ENCODE data around the gene ACAD9. TPM values are rescaled to one million over a fixed set of nuclear protein-coding genes. Genes with fewer than 3 reads are reported as not detected.

ACAD9 gene
- total and polyA plus RNA-seq, 2 of the 13 experiments (the other 11 are each of a cell fraction or from before 2014, with no cell fraction given), result 15.3 to 38.2 TPM

DNA sequence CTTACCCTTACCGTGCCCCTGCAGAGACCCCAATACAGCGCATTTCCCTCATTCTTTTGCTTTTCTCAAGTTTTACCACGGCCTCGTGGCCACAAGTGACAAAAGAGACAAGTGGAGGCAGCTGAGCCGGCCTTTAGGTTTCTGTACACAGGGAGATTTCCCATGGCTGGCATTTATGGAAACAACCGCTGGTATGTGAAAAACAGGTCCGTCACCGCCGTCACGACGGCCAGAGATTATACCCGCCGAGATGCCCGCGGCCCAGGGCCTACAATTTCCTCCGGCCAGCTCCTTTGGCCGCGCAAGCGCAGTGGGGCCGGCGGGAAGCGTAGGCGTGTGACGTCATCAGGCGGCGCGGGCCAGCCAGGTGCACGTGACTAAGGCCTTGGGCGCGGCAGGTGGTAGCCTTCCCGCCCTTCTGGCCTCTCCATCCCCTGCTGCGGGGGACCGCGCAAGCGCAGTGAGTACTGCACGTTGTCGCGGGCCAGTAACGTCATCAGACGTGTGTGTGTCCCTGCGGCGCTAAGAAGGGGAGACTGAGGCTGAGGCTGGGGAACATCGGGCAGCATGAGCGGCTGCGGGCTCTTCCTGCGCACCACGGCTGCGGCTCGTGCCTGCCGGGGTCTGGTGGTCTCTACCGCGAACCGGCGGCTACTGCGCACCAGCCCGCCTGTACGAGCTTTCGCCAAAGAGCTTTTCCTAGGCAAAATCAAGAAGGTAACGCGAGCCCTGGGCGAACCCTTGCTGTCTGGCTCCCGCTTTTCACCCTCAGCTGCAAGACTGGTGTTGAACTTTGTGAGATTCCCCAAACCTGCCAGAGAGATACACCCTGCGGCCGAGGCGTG lies at the start of gene ACAD9 (continued):
- TF ChIP-seq, protein P1, sequence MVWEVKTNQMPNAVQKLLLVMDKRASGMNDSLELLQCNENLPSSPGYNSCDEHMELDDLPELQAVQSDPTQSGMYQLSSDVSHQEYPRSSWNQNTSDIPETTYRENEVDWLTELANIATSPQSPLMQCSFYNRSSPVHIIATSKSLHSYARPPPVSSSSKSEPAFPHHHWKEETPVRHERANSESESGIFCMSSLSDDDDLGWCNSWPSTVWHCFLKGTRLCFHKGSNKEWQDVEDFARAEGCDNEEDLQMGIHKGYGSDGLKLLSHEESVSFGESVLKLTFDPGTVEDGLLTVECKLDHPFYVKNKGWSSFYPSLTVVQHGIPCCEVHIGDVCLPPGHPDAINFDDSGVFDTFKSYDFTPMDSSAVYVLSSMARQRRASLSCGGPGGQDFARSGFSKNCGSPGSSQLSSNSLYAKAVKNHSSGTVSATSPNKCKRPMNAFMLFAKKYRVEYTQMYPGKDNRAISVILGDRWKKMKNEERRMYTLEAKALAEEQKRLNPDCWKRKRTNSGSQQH (CRISPR knock-in tag; IDR thresholded peaks at IDR 0.05; ENCODE audit: low read depth), result peak; percentile 89
- TF ChIP-seq NONO (IDR thresholded peaks at IDR 0.05) (no peak), NONO (CRISPR knock-in tag; conservative IDR thresholded peaks at IDR 0.05) (peak; percentile 94), GABPB1 (CRISPR knock-in tag; IDR thresholded peaks at IDR 0.05) (peak; percentile 91), ZNF773 (CRISPR knock-in tag; IDR thresholded peaks at IDR 0.05; ENCODE audit: borderline replicate concordance) (no peak), CEBPB (IDR thresholded peaks at IDR 0.05; ENCODE audit: borderline replicate concordance, low read depth, low read length) (no peak), ASH2L (IDR thresholded peaks at IDR 0.05; ENCODE audit: insufficient read length, low read depth, low read length) (peak; percentile 80), SMAD9 (CRISPR knock-in tag; IDR thresholded peaks at IDR 0.05) (no peak; the same call in 1 of the 2 replicates), ZNF747 (CRISPR knock-in tag; IDR thresholded peaks at IDR 0.05; ENCODE audit: borderline replicate concordance) (peak; percentile 97), SIX4 (CRISPR knock-in tag; IDR thresholded peaks at IDR 0.05) (peak; percentile 47; the same call in 1 of the 2 replicates), ZSCAN30 (CRISPR knock-in tag; IDR thresholded peaks at IDR 0.05) (no peak), SOX13 (IDR thresholded peaks at IDR 0.05) (no peak), SOX13 (CRISPR knock-in tag; conservative IDR thresholded peaks at IDR 0.05 in 1 of 2, IDR thresholded peaks at IDR 0.05 in 1 of 2) (peak in 1 of 2 experiments; percentile 61; a peak in 1 of 4 replicates), MEIS1 (CRISPR knock-in tag; IDR thresholded peaks at IDR 0.05; ENCODE audit: borderline replicate concordance) (peak; percentile 0; the same call in 1 of the 2 replicates), ZFY (CRISPR knock-in tag; IDR thresholded peaks at IDR 0.05) (peak; percentile 98), ZNF543 (CRISPR knock-in tag; IDR thresholded peaks at IDR 0.05) (peak; percentile 77; the same call in 1 of the 2 replicates), CENPT (CRISPR knock-in tag; IDR thresholded peaks at IDR 0.05; ENCODE audit: low read depth) (peak; percentile 97; the same call in 1 of the 2 replicates), ZNF451 (CRISPR knock-in tag; IDR thresholded peaks at IDR 0.05) (peak; percentile 98), ZBTB8A (CRISPR knock-in tag; IDR thresholded peaks at IDR 0.05; ENCODE audit: borderline replicate concordance, low read depth) (no peak), TCF12 (IDR thresholded peaks at IDR 0.05) (no peak), TCF12 (CRISPR knock-in tag; IDR thresholded peaks at IDR 0.05) (peak; percentile 48; the same call in 1 of the 2 replicates), ZNF432 (CRISPR knock-in tag; IDR thresholded peaks at IDR 0.05; ENCODE audit: borderline replicate concordance) (no peak), TP53 (CRISPR knock-in tag; conservative IDR thresholded peaks at IDR 0.05) (peak; percentile 54; the same call in 1 of the 2 replicates), PHF21A (CRISPR knock-in tag; IDR thresholded peaks at IDR 0.05) (peak; percentile 96), MLLT10 (CRISPR knock-in tag; IDR thresholded peaks at IDR 0.05) (no peak), THAP11 (CRISPR knock-in tag; IDR thresholded peaks at IDR 0.05) (peak; percentile 95)
- TF ChIP-seq, protein P2, sequence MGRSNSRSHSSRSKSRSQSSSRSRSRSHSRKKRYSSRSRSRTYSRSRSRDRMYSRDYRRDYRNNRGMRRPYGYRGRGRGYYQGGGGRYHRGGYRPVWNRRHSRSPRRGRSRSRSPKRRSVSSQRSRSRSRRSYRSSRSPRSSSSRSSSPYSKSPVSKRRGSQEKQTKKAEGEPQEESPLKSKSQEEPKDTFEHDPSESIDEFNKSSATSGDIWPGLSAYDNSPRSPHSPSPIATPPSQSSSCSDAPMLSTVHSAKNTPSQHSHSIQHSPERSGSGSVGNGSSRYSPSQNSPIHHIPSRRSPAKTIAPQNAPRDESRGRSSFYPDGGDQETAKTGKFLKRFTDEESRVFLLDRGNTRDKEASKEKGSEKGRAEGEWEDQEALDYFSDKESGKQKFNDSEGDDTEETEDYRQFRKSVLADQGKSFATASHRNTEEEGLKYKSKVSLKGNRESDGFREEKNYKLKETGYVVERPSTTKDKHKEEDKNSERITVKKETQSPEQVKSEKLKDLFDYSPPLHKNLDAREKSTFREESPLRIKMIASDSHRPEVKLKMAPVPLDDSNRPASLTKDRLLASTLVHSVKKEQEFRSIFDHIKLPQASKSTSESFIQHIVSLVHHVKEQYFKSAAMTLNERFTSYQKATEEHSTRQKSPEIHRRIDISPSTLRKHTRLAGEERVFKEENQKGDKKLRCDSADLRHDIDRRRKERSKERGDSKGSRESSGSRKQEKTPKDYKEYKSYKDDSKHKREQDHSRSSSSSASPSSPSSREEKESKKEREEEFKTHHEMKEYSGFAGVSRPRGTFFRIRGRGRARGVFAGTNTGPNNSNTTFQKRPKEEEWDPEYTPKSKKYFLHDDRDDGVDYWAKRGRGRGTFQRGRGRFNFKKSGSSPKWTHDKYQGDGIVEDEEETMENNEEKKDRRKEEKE (IDR thresholded peaks at IDR 0.05), result no peak

All from HepG2 (cell line).